HEK293T (cell line): ENCODE measurements around the gene CFAP47.

ENCODE experiments used
- FOXA1 ChIP-seq: fragments of 450-650 bp; IDR thresholded peaks from 2 replicates; pipeline ENCODE4 v1.6.1; 2016; ENCODE audit warnings: mild to moderate bottlenecking
- FOXM1 ChIP-seq: fragments of 450-650 bp; IDR thresholded peaks from 2 replicates; pipeline ENCODE4 v1.6.1; 2017; ENCODE audit warnings: mild to moderate bottlenecking, borderline replicate concordance
- L3MBTL2 ChIP-seq: fragments of 450-650 bp; conservative IDR thresholded peaks from 2 replicates; pipeline ENCODE4 v1.6.1; 2016; ENCODE audit warnings: mild to moderate bottlenecking
- SP1 ChIP-seq: fragments of 450-650 bp; IDR thresholded peaks from 2 replicates; pipeline ENCODE4 v1.6.1; 2017
- SUZ12 ChIP-seq: fragments of 450-650 bp; IDR thresholded peaks from 2 replicates; pipeline ENCODE4 v1.6.1; 2016; ENCODE audit warnings: mild to moderate bottlenecking
- TARDBP ChIP-seq: fragments of 450-650 bp; IDR thresholded peaks from 2 replicates; pipeline ENCODE4 v1.6.1; 2016

GRCh38 chrX:36160081-36160480 is 240.5 kb downstream of the CFAP47 start:
- TF ChIP-seq SUZ12 (no peak), L3MBTL2 (no peak), SP1 (no peak), FOXM1 (no peak), FOXA1 (no peak), TARDBP (no peak)
